ENCODE measurements around the gene ATRX.

- TF ChIP-seq SUZ12 (IDR thresholded peaks at IDR 0.05), result no peak
- TF ChIP-seq, protein P1, sequence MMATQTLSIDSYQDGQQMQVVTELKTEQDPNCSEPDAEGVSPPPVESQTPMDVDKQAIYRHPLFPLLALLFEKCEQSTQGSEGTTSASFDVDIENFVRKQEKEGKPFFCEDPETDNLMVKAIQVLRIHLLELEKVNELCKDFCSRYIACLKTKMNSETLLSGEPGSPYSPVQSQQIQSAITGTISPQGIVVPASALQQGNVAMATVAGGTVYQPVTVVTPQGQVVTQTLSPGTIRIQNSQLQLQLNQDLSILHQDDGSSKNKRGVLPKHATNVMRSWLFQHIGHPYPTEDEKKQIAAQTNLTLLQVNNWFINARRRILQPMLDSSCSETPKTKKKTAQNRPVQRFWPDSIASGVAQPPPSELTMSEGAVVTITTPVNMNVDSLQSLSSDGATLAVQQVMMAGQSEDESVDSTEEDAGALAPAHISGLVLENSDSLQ (IDR thresholded peaks at IDR 0.05), result no peak
Measured at GRCh38 chrX:77802201-77802600, 16.2 kb upstream of the ATRX start.

All from HEK293T (cell line).